WTC11 (cell line): Measurements from ENCODE around the gene PNMA8A. TPM values are rescaled to one million over a fixed set of nuclear protein-coding genes. Genes with fewer than 3 reads are reported as not detected.

Experiments used
- ATAC-seq: fragments of 200-7000 bp; cut with Tn5 transposase; 2 replicates; pipeline ENCODE4 v1.10.0; 2021; ENCODE audit warnings: mild to moderate bottlenecking, moderate library complexity
- CTCF ChIA-PET: fragments of 300-600 bp; sonication (Branson Sonifier 250); formaldehyde crosslinking; loops from one replicate; lab custom pipeline; 2021; ENCODE audit warnings: antibody characterized with exemption; lab: Charles Lee
- POLR2A ChIA-PET: fragments of 350-600 bp; sonication (Branson Sonifier 250); formaldehyde crosslinking; loops from one replicate; lab custom pipeline; 2021; ENCODE audit warnings: antibody characterized with exemption; lab: Charles Lee
- DNase-seq: peaks from one replicate; pipeline ENCODE4 v3.0.0; 2021; ENCODE audit warnings: low spot score
- H3K27ac Mint-ChIP-seq: 2 replicates; pipeline ENCODE4 v1.8.0; 2021; ENCODE audit warnings: mixed read lengths
- H3K27me3 Mint-ChIP-seq: 2 replicates; pipeline ENCODE4 v1.8.0; 2021; ENCODE audit warnings: low read depth, mild to moderate bottlenecking, moderate library complexity, mixed read lengths
- H3K36me3 Mint-ChIP-seq: 2 replicates; pipeline ENCODE4 v1.8.0; 2021; ENCODE audit warnings: mixed read lengths
- H3K4me1 Mint-ChIP-seq: 2 replicates; pipeline ENCODE4 v1.8.0; 2022; ENCODE audit warnings: mixed read lengths
- H3K4me3 Mint-ChIP-seq: 2 replicates; pipeline ENCODE4 v1.8.0; 2021; ENCODE audit warnings: mild to moderate bottlenecking, moderate library complexity, mixed read lengths
- H3K9me3 Mint-ChIP-seq: 2 replicates; pipeline ENCODE4 v1.8.0; 2021; ENCODE audit warnings: mixed read lengths
- ATF1 ChIP-seq: sonication (generic); formaldehyde crosslinking; IDR thresholded peaks from 2 replicates; pipeline ENCODE4 v1.8.1; 2023; ENCODE audit warnings: mild to moderate bottlenecking, moderate library complexity, missing genetic modification reagents
- FOXJ3 ChIP-seq: sonication (generic); formaldehyde crosslinking; IDR thresholded peaks from 2 replicates; pipeline ENCODE4 v1.9.0; 2021; ENCODE audit warnings: missing genetic modification reagents, mild to moderate bottlenecking, borderline replicate concordance
- FOXP1 ChIP-seq: sonication (generic); formaldehyde crosslinking; IDR thresholded peaks from 2 replicates; pipeline ENCODE4 v1.8.0; 2022; ENCODE audit warnings: missing genetic modification reagents, mild to moderate bottlenecking, moderate library complexity, borderline replicate concordance
- GABPB1 ChIP-seq: sonication (generic); formaldehyde crosslinking; IDR thresholded peaks from 2 replicates; pipeline ENCODE4 v1.8.1; 2023; ENCODE audit warnings: mild to moderate bottlenecking, missing genetic modification reagents
- GRHL2 ChIP-seq: fragments of 250-450 bp; sonication (Bioruptor Pico); IDR thresholded peaks from 2 replicates; pipeline ENCODE4 v1.8.0; 2022; ENCODE audit warnings: mild to moderate bottlenecking, moderate library complexity; ENCODE audit not compliant: insufficient replicate concordance, severe bottlenecking
- GTF2I ChIP-seq: fragments of 250-450 bp; sonication (Bioruptor Pico); conservative IDR thresholded peaks from 2 replicates; pipeline ENCODE4 v1.4.0; 2021; ENCODE audit warnings: mild to moderate bottlenecking
- NFYB ChIP-seq: sonication (generic); formaldehyde crosslinking; conservative IDR thresholded peaks from 2 replicates; pipeline ENCODE4 v1.8.0; 2022; ENCODE audit warnings: low read depth, missing genetic modification reagents
- NR1H2 ChIP-seq: sonication (generic); formaldehyde crosslinking; IDR thresholded peaks from 2 replicates; pipeline ENCODE4 v1.9.0; 2021; ENCODE audit warnings: mild to moderate bottlenecking, moderate library complexity, missing genetic modification reagents
- NR3C1 ChIP-seq: sonication (generic); formaldehyde crosslinking; conservative IDR thresholded peaks from 2 replicates; pipeline ENCODE4 v1.8.1; 2023; ENCODE audit warnings: low read depth, mild to moderate bottlenecking, missing genetic modification reagents
- PRRX2 ChIP-seq: fragments of 250-450 bp; sonication (Bioruptor Pico); IDR thresholded peaks from 2 replicates; pipeline ENCODE4 v1.8.0; 2021; ENCODE audit warnings: mild to moderate bottlenecking
- RELA ChIP-seq: sonication (generic); formaldehyde crosslinking; IDR thresholded peaks from 2 replicates; pipeline ENCODE4 v1.8.1; 2022; ENCODE audit warnings: missing genetic modification reagents, mild to moderate bottlenecking, borderline replicate concordance
- SMAD3 ChIP-seq: sonication (generic); formaldehyde crosslinking; IDR thresholded peaks from 2 replicates; pipeline ENCODE4 v1.8.0; 2022; ENCODE audit warnings: missing genetic modification reagents, mild to moderate bottlenecking, borderline replicate concordance
- ZNF671 ChIP-seq: fragments of 250-450 bp; sonication (Bioruptor Pico); IDR thresholded peaks from 2 replicates; pipeline ENCODE4 v1.8.0; 2021; ENCODE audit warnings: mild to moderate bottlenecking
- total RNA-seq: library from RNA; stranded (reverse); gene quantifications from 3 replicates; pipeline ENCODE4 v1.2.3, GENCODE V29; 2021
- TF ChIP-seq, protein P1 (sequence below): sonication (generic); formaldehyde crosslinking; IDR thresholded peaks from 2 replicates; pipeline ENCODE4 v1.8.1; 2023; ENCODE audit warnings: mild to moderate bottlenecking, missing genetic modification reagents, moderate library complexity
- TF ChIP-seq, protein P2 (sequence below): sonication (generic); formaldehyde crosslinking; IDR thresholded peaks from 2 replicates; pipeline ENCODE4 v1.8.0; 2023; ENCODE audit warnings: mild to moderate bottlenecking, missing genetic modification reagents
- TF ChIP-seq, protein P3 (sequence below): sonication (generic); formaldehyde crosslinking; IDR thresholded peaks from 2 replicates; pipeline ENCODE4 v1.8.1; 2023; ENCODE audit warnings: mild to moderate bottlenecking, missing genetic modification reagents, moderate library complexity
- TF ChIP-seq, protein P4 (sequence below): fragments of 250-450 bp; sonication (Bioruptor Pico); IDR thresholded peaks from 2 replicates; pipeline ENCODE4 v1.9.0; 2021; ENCODE audit warnings: moderate library complexity, mild to moderate bottlenecking, inconsistent platforms, borderline replicate concordance
- TF ChIP-seq, protein P5 (sequence below): sonication (generic); formaldehyde crosslinking; IDR thresholded peaks from 2 replicates; pipeline ENCODE4 v1.8.0; 2022; ENCODE audit warnings: mild to moderate bottlenecking, missing genetic modification reagents
- TF ChIP-seq, protein P6 (sequence below): sonication (generic); formaldehyde crosslinking; IDR thresholded peaks from 2 replicates; pipeline ENCODE4 v1.8.0; 2023; ENCODE audit warnings: missing genetic modification reagents
- TF ChIP-seq, protein P7 (sequence below): sonication (generic); formaldehyde crosslinking; IDR thresholded peaks from 2 replicates; pipeline ENCODE4 v1.8.1; 2022; ENCODE audit warnings: missing genetic modification reagents, borderline replicate concordance

Gene PNMA8A
- total RNA-seq, 1 experiment from 2014 or later = 25.4 TPM

DNA sequence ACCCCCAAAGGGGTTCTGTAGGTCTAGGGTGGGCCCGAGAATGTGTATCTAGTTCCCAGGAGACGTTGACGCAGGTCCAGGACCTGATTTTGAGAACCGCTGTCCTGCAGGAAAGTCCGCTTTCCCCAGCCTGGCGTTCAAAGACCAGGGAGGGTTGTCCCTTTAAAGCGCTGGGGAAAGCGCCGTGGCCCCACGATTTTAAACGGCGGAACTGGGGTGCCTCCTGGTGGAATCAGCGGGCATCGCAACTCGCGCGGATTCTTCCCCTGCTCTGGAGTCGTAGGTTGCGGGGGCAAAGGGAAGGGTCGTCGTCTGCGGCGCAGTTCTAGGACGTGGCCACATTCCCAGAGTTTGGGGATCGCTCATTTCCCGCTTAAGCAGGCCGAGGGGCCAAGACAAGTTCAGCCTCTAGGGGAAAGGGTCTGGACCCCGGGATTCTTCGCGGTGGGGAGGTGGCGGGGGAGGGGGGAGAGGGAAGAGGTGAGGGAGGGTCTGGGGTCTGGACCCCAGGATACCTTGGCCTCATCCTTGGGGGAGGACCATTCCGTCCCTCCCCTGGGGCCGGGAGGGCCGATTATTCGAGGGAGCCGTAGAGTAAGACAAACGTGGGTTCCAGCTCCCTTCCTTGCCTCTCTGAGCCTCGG, 16.6 kb upstream of the PNMA8A start (continued):
- TF ChIP-seq PRRX2 (CRISPR knock-in tag) = no peak

DNA sequence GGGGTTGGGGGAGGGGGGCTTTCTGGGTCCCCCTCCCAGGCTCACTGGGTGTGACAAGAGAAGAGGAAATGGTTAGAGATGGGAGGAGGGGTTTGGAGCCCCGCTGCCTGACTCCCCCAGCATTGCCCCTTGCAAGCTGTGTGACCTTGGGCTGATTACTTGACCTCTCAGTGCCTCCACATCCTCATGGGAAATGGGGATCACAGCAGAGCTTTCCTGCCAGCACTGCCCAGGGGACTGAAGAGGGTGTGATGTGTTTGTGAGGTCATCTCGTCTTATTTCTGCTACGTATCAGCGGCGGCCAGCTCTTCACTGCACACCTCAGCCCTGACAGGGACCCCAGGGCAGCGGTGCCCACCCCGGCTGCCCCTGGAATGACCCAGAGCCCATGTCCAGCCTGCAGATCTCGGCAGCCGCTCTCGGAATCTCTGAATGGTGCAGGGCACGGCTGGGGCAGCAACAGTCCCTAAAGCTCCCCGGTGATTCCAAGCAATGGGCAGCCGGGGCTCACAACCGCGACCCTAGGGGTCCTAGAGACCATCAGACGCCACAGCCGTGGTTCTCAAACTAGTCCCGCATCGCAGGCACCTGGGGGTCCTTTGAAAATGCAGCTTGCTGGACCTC, 15.9 kb upstream of the PNMA8A start:
- TF ChIP-seq GRHL2 (CRISPR knock-in tag) (no peak), NR3C1 (CRISPR knock-in tag) (no peak), FOXP1 (CRISPR knock-in tag) (peak; percentile 76; the same call in 1 of the 2 replicates)
- TF ChIP-seq, protein P1, sequence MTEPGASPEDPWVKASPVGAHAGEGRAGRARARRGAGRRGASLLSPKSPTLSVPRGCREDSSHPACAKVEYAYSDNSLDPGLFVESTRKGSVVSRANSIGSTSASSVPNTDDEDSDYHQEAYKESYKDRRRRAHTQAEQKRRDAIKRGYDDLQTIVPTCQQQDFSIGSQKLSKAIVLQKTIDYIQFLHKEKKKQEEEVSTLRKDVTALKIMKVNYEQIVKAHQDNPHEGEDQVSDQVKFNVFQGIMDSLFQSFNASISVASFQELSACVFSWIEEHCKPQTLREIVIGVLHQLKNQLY (CRISPR knock-in tag) = no peak
- TF ChIP-seq, protein P2, sequence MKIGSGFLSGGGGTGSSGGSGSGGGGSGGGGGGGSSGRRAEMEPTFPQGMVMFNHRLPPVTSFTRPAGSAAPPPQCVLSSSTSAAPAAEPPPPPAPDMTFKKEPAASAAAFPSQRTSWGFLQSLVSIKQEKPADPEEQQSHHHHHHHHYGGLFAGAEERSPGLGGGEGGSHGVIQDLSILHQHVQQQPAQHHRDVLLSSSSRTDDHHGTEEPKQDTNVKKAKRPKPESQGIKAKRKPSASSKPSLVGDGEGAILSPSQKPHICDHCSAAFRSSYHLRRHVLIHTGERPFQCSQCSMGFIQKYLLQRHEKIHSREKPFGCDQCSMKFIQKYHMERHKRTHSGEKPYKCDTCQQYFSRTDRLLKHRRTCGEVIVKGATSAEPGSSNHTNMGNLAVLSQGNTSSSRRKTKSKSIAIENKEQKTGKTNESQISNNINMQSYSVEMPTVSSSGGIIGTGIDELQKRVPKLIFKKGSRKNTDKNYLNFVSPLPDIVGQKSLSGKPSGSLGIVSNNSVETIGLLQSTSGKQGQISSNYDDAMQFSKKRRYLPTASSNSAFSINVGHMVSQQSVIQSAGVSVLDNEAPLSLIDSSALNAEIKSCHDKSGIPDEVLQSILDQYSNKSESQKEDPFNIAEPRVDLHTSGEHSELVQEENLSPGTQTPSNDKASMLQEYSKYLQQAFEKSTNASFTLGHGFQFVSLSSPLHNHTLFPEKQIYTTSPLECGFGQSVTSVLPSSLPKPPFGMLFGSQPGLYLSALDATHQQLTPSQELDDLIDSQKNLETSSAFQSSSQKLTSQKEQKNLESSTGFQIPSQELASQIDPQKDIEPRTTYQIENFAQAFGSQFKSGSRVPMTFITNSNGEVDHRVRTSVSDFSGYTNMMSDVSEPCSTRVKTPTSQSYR (CRISPR knock-in tag) = no peak
- Mint-ChIP-seq H3K9me3 (no peaks in the 10 kb centered on the region), H3K27me3 (peaks cover 67% of the 10 kb centered on the region), H3K36me3 (no peaks in the 10 kb centered on the region), H3K4me3 (peak overlapping the region; percentile 62), H3K4me1 (peaks cover 38% of the 10 kb centered on the region), H3K27ac (no peak overlapping the region)
- ATAC-seq (0 out of 2 replicates have a peak, but pooled peaks have one; percentile 5), DNase-seq (peak; percentile 29)
- CTCF ChIA-PET = interaction anchor here (0.7 to 5.4 kb wide), 14 partner anchors 9 to 228 kb away, joined by 3 to 71 read pairs (median 4); partner anchors contain the start of gene CCDC8
- POLR2A ChIA-PET = interaction anchor here (1.1 kb wide), 1 partner anchor 79 kb away, joined by 3 read pairs; no protein-coding TSS in a partner anchor

DNA sequence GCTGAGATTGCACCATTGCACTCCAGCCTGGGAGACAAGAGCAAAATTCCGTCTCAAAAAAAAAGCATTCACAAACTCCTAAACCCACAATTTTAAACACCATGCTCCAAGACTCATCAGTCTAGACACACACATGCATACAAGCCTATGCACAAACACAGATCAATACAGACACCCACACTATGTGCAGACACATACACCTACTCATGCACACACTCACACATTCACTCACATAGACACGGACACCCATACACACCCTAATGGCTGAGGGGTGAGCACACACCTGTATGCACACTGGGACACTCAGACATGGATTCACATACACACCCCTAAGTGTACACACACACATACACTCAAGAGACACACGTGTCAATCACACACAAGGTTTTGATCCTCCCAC, 15.0 kb upstream of the PNMA8A start:
- Mint-ChIP-seq H3K4me1 (peaks cover 34% of the 10 kb centered on the region), H3K27ac (no peak overlapping the region), H3K9me3 (no peaks in the 10 kb centered on the region), H3K36me3 (no peaks in the 10 kb centered on the region), H3K4me3 (no peak overlapping the region), H3K27me3 (peaks cover 58% of the 10 kb centered on the region)
- ATAC-seq (no peak), DNase-seq (no peak)
- ChIA-PET CTCF (interaction anchor here (5.1 to 5.4 kb wide), 2 partner anchors 81 to 90 kb away, joined by 47 to 71 read pairs; no protein-coding TSS in a partner anchor), POLR2A (no interaction called here)
- TF ChIP-seq NR1H2 = no peak
- TF ChIP-seq, protein P3, sequence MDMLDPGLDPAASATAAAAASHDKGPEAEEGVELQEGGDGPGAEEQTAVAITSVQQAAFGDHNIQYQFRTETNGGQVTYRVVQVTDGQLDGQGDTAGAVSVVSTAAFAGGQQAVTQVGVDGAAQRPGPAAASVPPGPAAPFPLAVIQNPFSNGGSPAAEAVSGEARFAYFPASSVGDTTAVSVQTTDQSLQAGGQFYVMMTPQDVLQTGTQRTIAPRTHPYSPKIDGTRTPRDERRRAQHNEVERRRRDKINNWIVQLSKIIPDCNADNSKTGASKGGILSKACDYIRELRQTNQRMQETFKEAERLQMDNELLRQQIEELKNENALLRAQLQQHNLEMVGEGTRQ (CRISPR knock-in tag) = no peak
- TF ChIP-seq, protein P4, sequence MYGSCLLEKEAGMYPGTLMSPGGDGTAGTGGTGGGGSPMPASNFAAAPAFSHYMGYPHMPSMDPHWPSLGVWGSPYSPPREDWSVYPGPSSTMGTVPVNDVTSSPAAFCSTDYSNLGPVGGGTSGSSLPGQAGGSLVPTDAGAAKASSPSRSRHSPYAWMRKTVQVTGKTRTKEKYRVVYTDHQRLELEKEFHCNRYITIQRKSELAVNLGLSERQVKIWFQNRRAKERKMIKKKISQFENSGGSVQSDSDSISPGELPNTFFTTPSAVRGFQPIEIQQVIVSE (CRISPR knock-in tag) = no peak

DNA sequence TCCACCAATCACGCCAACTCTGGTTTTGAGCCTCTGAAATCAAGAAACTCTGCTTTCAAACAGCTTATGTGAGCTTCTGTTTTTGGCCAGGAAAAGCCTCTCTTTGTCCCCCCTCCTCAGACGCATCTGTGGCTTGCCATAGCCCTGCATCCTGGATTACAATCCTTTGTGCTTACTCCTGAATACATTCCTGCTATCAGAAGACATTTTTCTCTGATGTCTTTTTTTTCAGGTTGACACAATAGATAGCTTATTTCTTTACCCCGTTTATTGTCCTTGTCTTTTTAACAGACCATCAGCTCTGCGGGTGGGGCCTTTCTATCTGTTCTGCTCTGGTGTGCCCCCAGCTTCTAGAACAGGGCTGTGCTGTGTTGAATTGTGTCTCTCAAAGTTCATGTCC, 13.3 kb upstream of the PNMA8A start:
- 0 out of 2 replicates have a peak overlapping the region, but pooled peaks have one; percentile 49 for H3K27ac Mint-ChIP-seq
- peaks cover 39% of the 10 kb centered on the region for H3K4me1 Mint-ChIP-seq
- no peaks in the 10 kb centered on the region for H3K36me3 Mint-ChIP-seq
- ATAC-seq = no peak
- H3K4me3 Mint-ChIP-seq = no peak overlapping the region
- H3K9me3 Mint-ChIP-seq = no peaks in the 10 kb centered on the region
- DNase-seq = no peak
- CTCF ChIA-PET = interaction anchor here (0.7 to 1.4 kb wide), 9 partner anchors 31 to 203 kb away, joined by 3 to 5 read pairs (median 4); no protein-coding TSS in a partner anchor
- POLR2A ChIA-PET = interaction anchor here (0.9 kb wide), 1 partner anchor 82 kb away, joined by 5 read pairs; no protein-coding TSS in a partner anchor
- peaks cover 41% of the 10 kb centered on the region for H3K27me3 Mint-ChIP-seq
- TF ChIP-seq, protein P5, sequence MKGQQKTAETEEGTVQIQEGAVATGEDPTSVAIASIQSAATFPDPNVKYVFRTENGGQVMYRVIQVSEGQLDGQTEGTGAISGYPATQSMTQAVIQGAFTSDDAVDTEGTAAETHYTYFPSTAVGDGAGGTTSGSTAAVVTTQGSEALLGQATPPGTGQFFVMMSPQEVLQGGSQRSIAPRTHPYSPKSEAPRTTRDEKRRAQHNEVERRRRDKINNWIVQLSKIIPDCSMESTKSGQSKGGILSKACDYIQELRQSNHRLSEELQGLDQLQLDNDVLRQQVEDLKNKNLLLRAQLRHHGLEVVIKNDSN (CRISPR knock-in tag) = no peak
- TF ChIP-seq, protein P6, sequence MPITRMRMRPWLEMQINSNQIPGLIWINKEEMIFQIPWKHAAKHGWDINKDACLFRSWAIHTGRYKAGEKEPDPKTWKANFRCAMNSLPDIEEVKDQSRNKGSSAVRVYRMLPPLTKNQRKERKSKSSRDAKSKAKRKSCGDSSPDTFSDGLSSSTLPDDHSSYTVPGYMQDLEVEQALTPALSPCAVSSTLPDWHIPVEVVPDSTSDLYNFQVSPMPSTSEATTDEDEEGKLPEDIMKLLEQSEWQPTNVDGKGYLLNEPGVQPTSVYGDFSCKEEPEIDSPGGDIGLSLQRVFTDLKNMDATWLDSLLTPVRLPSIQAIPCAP (CRISPR knock-in tag) = no peak
- no peak for TF ChIP-seq RELA (CRISPR knock-in tag)
- TF ChIP-seq GTF2I = no peak
- TF ChIP-seq NFYB (CRISPR knock-in tag) = no peak
- TF ChIP-seq, protein P7, sequence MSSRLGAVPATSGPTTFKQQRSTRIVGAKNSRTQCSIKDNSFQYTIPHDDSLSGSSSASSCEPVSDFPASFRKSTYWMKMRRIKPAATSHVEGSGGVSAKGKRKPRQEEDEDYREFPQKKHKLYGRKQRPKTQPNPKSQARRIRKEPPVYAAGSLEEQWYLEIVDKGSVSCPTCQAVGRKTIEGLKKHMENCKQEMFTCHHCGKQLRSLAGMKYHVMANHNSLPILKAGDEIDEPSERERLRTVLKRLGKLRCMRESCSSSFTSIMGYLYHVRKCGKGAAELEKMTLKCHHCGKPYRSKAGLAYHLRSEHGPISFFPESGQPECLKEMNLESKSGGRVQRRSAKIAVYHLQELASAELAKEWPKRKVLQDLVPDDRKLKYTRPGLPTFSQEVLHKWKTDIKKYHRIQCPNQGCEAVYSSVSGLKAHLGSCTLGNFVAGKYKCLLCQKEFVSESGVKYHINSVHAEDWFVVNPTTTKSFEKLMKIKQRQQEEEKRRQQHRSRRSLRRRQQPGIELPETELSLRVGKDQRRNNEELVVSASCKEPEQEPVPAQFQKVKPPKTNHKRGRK = no peak
- TF ChIP-seq GABPB1 = no peak
- TF ChIP-seq SMAD3 (CRISPR knock-in tag) = no peak
- TF ChIP-seq ATF1 (CRISPR knock-in tag) = no peak
- TF ChIP-seq ZNF671 (CRISPR knock-in tag) = no peak
- no peak for TF ChIP-seq FOXJ3 (CRISPR knock-in tag)
